A673 (cell line): Measurements from ENCODE around the gene GJB5. TPM values are rescaled to one million over a fixed set of nuclear protein-coding genes. Genes with fewer than 3 reads are reported as not detected.
"Not testable (repeated sequence)": the region's sequence is repeated elsewhere in the genome, so short reads cannot be mapped to it uniquely, and the experiment has no call there.

ENCODE experiments used
- BruUV-seq: library from RNA; stranded (reverse); fragments of 400-500 nt; replicated peaks from 2 replicates; lab custom pipeline; 2021; lab: Mats Ljungman, UMichigan
- CTCF ChIA-PET: fragments of 300-600 bp; sonication (Branson Sonifier 250); formaldehyde crosslinking; loops from one replicate; lab custom pipeline; 2022; ENCODE audit warnings: antibody characterized with exemption; lab: Charles Lee
- POLR2A ChIA-PET: fragments of 300-600 bp; sonication (Branson Sonifier 250); formaldehyde crosslinking; loops from one replicate; lab custom pipeline; 2022; ENCODE audit warnings: antibody characterized with exemption; ENCODE audit not compliant: low non-redundant PET; lab: Charles Lee
- DNase-seq: peaks from one replicate; pipeline ENCODE4 v3.0.0-alpha.2; 2015; ENCODE audit warnings: low spot score
- H3K27ac ChIP-seq: fragments of 200-600 bp; sonication (generic); 2 replicates; pipeline ENCODE4 v1.5.1; 2016; ENCODE audit warnings: mixed run types, low read depth, mild to moderate bottlenecking, mixed read lengths, antibody characterized with exemption, low read length; ENCODE audit not compliant: poor library complexity, severe bottlenecking
- H3K27me3 ChIP-seq: fragments of 200-600 bp; sonication (generic); replicated peaks from 2 replicates; pipeline ENCODE4 v1.6.1; 2017; ENCODE audit warnings: mixed run types, low read depth, mild to moderate bottlenecking, mixed read lengths, antibody characterized with exemption, low read length; ENCODE audit not compliant: insufficient read depth, poor library complexity
- H3K36me3 ChIP-seq: fragments of 200-600 bp; sonication (generic); 2 replicates; pipeline ENCODE4 v1.6.1; 2016; ENCODE audit warnings: mixed run types, mild to moderate bottlenecking, mixed read lengths, antibody characterized with exemption, low read length; ENCODE audit not compliant: insufficient read depth, poor library complexity, severe bottlenecking
- H3K4me1 ChIP-seq: fragments of 200-600 bp; sonication (generic); 2 replicates; pipeline ENCODE4 v1.6.1; 2017; ENCODE audit warnings: mixed run types, mild to moderate bottlenecking, mixed read lengths, antibody characterized with exemption, low read length; ENCODE audit not compliant: insufficient read depth, poor library complexity, severe bottlenecking
- H3K4me3 ChIP-seq: fragments of 200-600 bp; sonication (generic); 2 replicates; pipeline ENCODE4 v1.5.1; 2016; ENCODE audit warnings: low read depth, mixed run types, mild to moderate bottlenecking, mixed read lengths, low read length; ENCODE audit not compliant: poor library complexity, severe bottlenecking
- H3K9me3 ChIP-seq: fragments of 200-600 bp; sonication (generic); 2 replicates; pipeline ENCODE4 v1.6.1; 2016; ENCODE audit warnings: mixed run types, low read depth, mild to moderate bottlenecking, mixed read lengths, antibody characterized with exemption, low read length; ENCODE audit not compliant: poor library complexity, severe bottlenecking
- EZH2 ChIP-seq: fragments of 200-600 bp; sonication (generic); IDR thresholded peaks from 2 replicates; pipeline ENCODE4 v1.6.1; 2017; ENCODE audit warnings: borderline replicate concordance, low read depth, mild to moderate bottlenecking, mixed read lengths, antibody characterized with exemption, low read length; ENCODE audit not compliant: poor library complexity, severe bottlenecking
- intact Hi-C: fragments of 100-400 bp; cut with micrococcal nuclease; formaldehyde crosslinking; loops from one replicate; pipeline ENCODE4 v1.10.0; 2022; ENCODE audit not compliant: unreplicated experiment
- total RNA-seq: library from RNA; stranded (reverse); gene quantifications from 2 replicates; pipeline ENCODE4 v1.2.3, GENCODE V29; 2021
- TF ChIP-seq, protein P1 (sequence below): fragments of 300-800, 200-600 bp; sonication (generic); conservative IDR thresholded peaks from 2 replicates; pipeline ENCODE4 v1.5.1; 2017; ENCODE audit warnings: low read depth, mild to moderate bottlenecking, antibody characterized with exemption, low read length, moderate library complexity, mixed read lengths

GJB5 gene
- total RNA-seq, 1 experiment from 2014 or later: not detected

- TF ChIP-seq, protein P1, sequence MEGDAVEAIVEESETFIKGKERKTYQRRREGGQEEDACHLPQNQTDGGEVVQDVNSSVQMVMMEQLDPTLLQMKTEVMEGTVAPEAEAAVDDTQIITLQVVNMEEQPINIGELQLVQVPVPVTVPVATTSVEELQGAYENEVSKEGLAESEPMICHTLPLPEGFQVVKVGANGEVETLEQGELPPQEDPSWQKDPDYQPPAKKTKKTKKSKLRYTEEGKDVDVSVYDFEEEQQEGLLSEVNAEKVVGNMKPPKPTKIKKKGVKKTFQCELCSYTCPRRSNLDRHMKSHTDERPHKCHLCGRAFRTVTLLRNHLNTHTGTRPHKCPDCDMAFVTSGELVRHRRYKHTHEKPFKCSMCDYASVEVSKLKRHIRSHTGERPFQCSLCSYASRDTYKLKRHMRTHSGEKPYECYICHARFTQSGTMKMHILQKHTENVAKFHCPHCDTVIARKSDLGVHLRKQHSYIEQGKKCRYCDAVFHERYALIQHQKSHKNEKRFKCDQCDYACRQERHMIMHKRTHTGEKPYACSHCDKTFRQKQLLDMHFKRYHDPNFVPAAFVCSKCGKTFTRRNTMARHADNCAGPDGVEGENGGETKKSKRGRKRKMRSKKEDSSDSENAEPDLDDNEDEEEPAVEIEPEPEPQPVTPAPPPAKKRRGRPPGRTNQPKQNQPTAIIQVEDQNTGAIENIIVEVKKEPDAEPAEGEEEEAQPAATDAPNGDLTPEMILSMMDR: no peak
- no peak for TF ChIP-seq EZH2
- intact Hi-C loops: no loop called here
- BruUV-seq: no TSS peak
Observed at GRCh38 chr1:34770891-34771504, 16.2 kb downstream of the GJB5 start.

GRCh38 chr1:34771573-34772371 lies 16.9 kb downstream of the GJB5 start:
- BruUV-seq: no TSS peak
- ChIA-PET POLR2A (interaction anchor here (0.7 kb wide), 1 partner anchor 557 kb away, joined by 7 read pairs; no protein-coding TSS in a partner anchor), CTCF (no interaction called here)
- H3K27ac ChIP-seq: no peak overlapping the region
- no peaks in the 10 kb centered on the region for H3K36me3 ChIP-seq
- no peak overlapping the region for H3K4me3 ChIP-seq
- no peaks in the 10 kb centered on the region for H3K9me3 ChIP-seq
- no peaks in the 10 kb centered on the region for H3K4me1 ChIP-seq
- DNase-seq: no peak
- intact Hi-C loops: no loop called here
- TF ChIP-seq, protein P1: no peak
- no peak for TF ChIP-seq EZH2
- no peaks in the 10 kb centered on the region for H3K27me3 ChIP-seq

More at GRCh38 chr1:34770891-34771504, 16.2 kb downstream of the GJB5 start:
- no peaks in the 10 kb centered on the region for H3K4me1 ChIP-seq
- no peaks in the 10 kb centered on the region for H3K27me3 ChIP-seq
- no peak overlapping the region for H3K4me3 ChIP-seq
- H3K27ac ChIP-seq: no peak overlapping the region
- ChIA-PET POLR2A (no interaction called here), CTCF (no interaction called here)
- H3K9me3 ChIP-seq: no peaks in the 10 kb centered on the region
- DNase-seq: no peak
- no peaks in the 10 kb centered on the region for H3K36me3 ChIP-seq

- H3K9me3 ChIP-seq, H3K4me3 ChIP-seq, BruUV-seq, H3K36me3 ChIP-seq, CTCF ChIA-PET, H3K4me1 ChIP-seq, H3K27ac ChIP-seq, DNase-seq, H3K27me3 ChIP-seq, intact Hi-C loops, POLR2A ChIA-PET: not testable (repeated sequence)
Observed at GRCh38 chr1:34773114-34773513, 18.3 kb downstream of the GJB5 start.
